HG02870 (cell line): ENCODE data around the gene HOXC12.

Experiments used
- ATAC-seq: cut with Tn5 transposase; IDR thresholded peaks from one replicate; pipeline ENCODE4 v1.9.1; 2021; ENCODE audit warnings: mild to moderate bottlenecking, moderate library complexity; ENCODE audit not compliant: unreplicated experiment

HOXC12 gene

GRCh38 chr12:53954694-53955035, at the start of gene HOXC12:
Gene HOXC12 (plus strand): TSS chr12:53954903. CDS start chr12:53954930, 27 bp downstream.
- ATAC-seq = no peak

DNA sequence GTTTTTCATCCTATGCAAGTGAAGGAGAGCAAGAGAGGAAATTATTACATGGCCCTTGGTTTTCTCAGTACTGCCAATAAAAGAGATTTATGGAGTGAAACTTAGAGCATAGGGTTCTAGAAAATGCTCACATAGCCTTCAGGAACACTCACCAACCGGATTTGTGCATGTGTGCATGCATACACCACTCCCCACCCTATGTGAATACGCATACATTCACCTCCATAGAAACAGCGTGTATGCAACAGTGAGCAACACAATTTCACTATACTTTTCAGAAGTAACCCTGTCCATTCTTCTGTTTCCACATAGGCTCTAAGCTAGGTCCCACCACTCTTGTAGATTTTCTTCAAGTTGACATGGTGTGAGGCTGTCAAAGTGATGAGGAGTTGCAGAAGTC, 47.6 kb upstream of the HOXC12 start:
- ATAC-seq = no peak

- ATAC-seq = no peak
These were observed 37.7 kb upstream of the HOXC12 start for GRCh38 chr12:53916788-53917655.

DNA sequence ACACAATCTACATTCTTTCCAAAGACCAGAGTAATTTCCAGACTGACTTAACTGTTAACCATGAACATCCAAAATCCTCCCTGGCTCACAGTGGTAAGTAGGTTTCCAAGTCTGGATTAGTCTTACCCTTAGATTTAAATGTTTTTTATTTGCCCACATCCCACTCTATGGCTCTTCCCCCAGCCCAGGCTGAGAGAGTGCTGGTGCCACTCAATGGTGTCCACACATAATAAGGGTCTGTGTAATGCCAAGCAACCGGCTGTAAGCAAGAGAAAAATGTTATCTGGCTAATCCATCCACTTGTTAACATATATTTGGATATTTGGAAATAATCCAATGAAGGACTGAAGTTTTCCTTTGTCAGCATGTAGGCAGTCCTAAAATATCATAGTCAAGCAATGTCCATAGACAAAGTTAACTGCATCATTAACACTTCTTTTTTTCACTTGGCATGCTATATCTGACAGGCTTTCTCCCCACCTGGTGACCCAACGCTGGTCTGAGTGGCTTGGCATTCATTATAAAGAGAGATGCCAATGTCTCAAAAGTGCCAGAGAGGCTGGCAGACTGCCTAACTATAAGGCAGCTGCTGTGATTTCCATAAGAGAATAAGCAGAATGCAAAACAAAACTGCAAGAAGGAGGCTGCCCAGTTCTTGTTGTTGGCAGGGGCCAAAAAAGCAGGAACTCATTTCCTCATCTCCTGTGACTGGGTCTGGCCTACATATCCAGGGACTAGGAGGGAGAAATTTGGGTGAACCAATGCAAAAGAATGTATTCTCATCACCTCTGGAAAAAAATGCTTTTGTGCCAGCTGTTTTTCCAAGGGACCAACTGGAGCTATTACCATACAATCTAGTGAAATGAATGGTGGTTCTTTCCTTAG, 29.9 kb upstream of the HOXC12 start:
- ATAC-seq = no peak

DNA sequence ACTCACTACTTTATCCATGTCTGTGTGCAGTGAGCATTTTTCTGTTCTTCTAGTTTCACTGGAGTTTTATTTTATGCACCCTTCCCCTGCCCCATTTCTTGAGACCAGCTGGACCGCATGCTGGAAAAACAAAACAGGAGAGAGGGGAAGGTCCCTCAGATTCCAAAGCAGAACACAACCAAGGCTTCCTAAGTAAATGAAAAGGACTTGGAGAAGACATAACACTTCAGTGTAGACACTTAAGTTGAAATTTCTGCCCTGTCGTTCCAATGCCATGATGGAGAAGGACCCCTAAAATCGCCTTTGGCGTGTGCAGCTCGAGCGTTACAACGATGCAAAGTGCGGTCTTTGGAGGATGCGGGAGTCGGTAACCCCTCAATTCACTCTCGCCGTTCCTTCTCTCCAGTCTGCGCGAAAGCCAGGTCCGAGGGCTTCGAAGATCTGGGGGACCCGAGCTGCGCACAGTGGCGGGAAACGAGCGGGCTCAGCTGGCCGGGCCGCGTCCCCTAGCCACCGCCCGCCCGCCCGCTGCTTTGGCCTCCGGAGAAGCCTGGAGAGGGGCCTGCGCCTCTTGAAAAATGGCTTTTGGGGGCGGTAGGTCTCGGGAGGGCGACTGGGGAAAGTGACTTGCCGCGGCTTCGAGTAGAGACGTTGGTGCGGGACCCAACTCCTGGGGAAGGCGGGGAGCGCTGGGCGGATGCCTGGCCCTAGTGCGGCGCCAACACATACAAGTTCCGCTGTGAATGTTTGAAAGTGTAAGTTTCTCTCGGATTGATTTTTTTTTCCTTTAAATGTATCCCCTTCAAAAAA, 27.3 kb upstream of the HOXC12 start:
- no peak for ATAC-seq

DNA sequence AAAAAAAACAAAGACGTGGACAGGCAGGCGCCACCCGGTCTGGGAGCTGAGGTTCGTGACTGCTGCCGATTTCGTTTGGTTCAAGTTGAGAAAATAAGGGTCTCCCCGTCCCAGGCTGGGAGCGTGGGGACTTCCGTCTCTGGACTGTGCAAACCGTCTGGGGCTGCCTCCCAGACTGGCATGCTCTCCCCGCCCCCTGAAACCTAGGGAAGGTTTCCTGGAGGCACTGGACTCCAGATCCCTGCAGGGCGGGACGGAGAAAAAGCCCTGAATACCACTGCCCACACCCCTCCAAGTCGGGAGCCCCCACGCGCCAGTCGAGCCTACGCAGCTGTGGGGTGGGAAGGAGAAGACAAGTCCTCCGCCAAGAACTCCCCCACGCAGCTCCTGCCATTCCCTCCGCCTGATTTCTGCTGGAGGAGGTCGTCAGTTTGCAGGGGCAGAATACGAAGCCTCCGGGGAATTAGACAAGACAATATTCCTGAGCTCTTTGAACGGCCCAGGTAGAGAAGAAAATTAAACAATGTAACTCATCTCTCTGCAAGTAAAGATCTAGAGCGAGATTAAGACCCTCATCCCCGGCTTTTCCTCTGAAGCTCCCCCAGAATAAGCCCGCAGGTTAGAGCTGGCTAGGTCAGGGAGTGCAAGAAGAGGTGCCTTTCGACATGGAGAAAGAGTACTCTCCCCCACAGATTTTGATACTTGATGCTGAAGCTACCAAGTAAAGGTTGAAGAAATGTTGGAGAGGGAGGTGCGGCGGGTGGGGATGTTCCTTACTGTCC, 26.5 kb upstream of the HOXC12 start:
- ATAC-seq = no peak

DNA sequence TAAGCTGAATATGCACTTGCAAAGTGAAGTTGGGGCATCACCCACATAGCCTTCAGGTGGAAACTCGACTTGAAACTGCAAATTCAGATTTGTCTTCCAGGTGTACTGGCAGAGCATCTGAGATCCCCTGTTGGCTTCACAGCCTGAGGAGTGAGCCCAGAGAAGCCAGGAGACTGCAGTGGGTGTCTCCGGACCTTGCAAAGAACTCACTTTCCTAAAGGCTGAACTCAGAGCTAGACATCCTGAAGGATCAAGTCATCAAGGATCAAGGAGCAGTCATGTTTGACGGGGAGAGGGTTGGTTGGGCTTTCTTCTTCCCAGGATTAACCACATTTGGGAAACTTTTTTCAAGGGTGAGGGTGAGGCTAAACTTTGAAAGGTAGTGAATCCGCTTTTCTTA, 25.2 kb upstream of the HOXC12 start:
- no peak for ATAC-seq

DNA sequence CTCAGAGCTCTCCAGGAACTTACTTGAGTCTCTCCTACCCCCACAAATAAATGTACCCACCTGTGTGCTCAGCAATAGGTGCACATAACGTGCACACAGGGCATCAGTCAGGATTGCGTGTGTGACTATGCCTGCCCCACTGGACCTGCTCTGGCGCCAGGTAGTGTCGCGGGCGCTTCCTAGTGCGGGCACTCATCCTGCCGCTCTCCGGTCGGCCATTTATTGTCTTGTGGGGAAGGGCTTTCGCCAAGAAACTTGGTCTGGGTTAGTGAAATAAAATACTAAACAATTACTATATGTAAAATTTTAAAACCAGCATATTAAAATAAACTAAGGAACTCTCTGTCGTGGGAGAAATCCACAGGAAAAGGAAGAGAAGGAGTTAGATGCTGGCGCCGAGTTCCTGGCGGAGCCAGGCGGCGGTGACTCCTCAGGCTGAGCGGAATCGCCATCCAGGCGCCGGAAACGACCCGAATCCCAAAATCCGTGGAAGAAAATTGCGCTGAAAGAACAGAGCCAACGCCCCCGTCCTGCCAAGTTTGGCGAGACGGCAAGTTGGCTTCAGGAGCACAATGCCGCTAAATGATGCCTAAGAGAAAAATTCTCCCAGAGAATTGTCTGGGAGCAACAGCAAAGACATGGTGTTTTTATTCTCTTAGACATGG, 24.0 kb upstream of the HOXC12 start:
- no peak for ATAC-seq

- no peak for ATAC-seq
These were observed 22.7 kb upstream of the HOXC12 start for GRCh38 chr12:53931844-53932581.

GRCh38 chr12:53932915-53933314, 21.8 kb upstream of the HOXC12 start:
- no peak for ATAC-seq

- no peak for ATAC-seq
These were observed 19.0 kb upstream of the HOXC12 start for GRCh38 chr12:53935383-53936341.

- ATAC-seq = no peak
These were observed 17.6 kb upstream of the HOXC12 start for GRCh38 chr12:53937099-53937498.

GRCh38 chr12:53937596-53938325, 16.9 kb upstream of the HOXC12 start:
- ATAC-seq = no peak

DNA sequence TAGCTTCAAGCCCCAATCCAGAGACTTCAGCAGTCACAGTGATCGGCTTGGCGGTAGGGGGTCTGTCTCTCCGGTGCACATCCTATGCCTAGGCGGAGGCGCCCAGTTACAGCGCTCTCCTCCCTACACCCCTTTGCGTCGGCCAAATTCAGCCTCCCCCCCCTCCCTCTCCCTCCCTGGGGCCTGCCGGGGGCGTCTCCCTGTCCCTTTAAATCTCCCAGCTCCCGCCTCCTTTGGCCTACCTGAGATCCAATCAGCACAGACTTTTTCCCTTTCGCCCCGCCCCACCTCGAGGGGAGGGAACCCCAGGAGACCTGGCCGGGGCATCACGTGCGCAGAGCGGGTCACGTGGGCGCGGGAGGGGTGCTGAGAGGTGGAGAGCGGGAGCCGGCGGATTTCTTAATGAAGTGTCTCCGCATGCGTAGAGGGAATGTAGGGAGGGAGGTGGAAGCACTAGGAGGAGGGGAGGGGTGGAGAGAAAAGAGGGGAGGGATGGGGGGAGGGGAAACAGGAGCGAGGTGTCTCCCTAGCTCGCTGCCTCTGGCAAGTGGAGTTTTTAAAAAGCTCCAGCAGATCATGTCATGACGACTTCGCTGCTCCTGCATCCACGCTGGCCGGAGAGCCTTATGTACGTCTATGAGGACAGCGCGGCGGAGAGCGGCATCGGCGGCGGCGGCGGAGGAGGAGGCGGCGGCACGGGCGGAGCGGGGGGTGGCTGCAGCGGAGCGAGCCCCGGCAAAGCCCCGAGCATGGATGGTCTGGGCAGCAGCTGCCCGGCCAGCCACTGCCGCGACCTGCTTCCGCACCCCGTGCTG, 16.2 kb upstream of the HOXC12 start, which contains the start of gene HOXC13:
Gene HOXC13, plus strand, starts transcription at position 506 of the 815 bp plus-strand sequence. Its CDS starts 76 bp downstream, at position 582.
- ATAC-seq = no peak

DNA sequence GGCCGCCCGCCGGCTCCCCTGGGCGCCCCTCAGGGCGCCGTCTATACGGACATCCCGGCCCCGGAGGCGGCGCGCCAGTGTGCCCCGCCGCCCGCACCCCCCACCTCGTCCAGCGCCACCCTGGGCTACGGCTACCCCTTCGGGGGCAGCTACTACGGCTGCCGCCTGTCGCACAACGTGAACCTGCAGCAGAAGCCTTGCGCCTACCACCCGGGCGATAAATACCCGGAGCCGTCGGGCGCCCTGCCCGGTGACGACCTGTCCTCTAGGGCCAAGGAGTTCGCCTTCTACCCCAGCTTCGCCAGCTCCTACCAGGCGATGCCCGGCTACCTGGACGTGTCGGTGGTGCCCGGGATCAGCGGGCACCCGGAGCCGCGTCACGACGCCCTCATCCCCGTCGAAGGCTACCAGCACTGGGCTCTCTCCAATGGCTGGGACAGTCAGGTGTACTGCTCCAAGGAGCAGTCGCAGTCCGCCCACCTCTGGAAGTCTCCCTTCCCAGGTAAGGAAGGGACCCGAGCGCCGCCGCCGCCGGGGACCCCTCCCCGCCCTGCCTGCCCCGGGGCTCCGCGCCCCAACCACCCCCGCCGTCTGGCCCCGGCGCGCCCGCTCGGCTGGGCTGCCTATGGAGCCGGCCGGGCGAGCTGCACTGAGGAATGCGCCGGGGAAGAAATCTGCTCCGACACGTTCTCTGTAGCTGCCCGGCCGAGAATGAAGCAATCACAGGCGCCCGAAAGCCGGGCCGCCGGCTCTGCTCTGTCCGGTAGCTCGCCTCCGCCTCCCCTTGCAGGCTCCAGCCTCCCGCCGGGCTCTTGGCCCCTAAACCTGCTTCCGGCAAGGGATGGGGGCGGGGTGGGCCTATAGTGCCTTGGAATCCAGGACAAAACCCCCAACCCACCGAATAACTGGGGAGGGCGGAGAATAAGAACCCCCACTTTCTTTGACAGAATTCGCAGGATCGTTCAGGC, 15.3 kb upstream of the HOXC12 start:
- ATAC-seq = no peak
